Measurements from ENCODE around the gene ACTR10. TPM values are rescaled to one million over a fixed set of nuclear protein-coding genes. Genes with fewer than 3 reads are reported as not detected.

ACTR10 gene
- total and polyA plus RNA-seq, 2 donors, result 73.1 to 145 TPM

GRCh38 chr14:58283730-58284129, 83.8 kb downstream of the ACTR10 start:
- no peak for DNase-seq (ENCODE audit: low read depth in 6 of 9, low spot score in 9 of 9)
- peaks cover 0 to 4% of the 10 kb centered on the region in 2 donors for H3K4me1 ChIP-seq (ENCODE audit: control insufficient read depth in 2 of 2, insufficient read depth in 2 of 2, low read length in 2 of 2)
- no peak overlapping the region for H3K27ac ChIP-seq (ENCODE audit: low read depth in 1 of 2, low read length in 1 of 2)
- no peaks in the 10 kb centered on the region for H3K27me3 ChIP-seq (ENCODE audit: control insufficient read depth in 2 of 2, insufficient read depth in 1 of 2, low read length in 1 of 2)
- no peaks in the 10 kb centered on the region for H3K9me3 ChIP-seq (ENCODE audit: control insufficient read depth in 2 of 2, insufficient read depth in 1 of 2, low read length in 1 of 2)
- no peak overlapping the region for H3K4me3 ChIP-seq (ENCODE audit: low read length in 2 of 2)
- H3K36me3 ChIP-seq (ENCODE audit: control insufficient read depth in 2 of 2, insufficient read depth in 2 of 2, low read length in 1 of 2), result peaks cover 11 to 52% of the 10 kb centered on the region in 2 donors

- Histone ChIP-seq H3K9me3 (ENCODE audit: control insufficient read depth in 2 of 2, insufficient read depth in 1 of 2, low read length in 1 of 2) (no peaks in the 10 kb centered on the region), H3K4me3 (ENCODE audit: low read length in 2 of 2) (no peak overlapping the region), H3K36me3 (ENCODE audit: control insufficient read depth in 2 of 2, insufficient read depth in 2 of 2, low read length in 1 of 2) (peaks cover 11 to 59% of the 10 kb centered on the region in 2 donors), H3K4me1 (ENCODE audit: control insufficient read depth in 2 of 2, insufficient read depth in 2 of 2, low read length in 2 of 2) (peaks cover 0 to 4% of the 10 kb centered on the region in 2 donors), H3K27ac (ENCODE audit: low read depth in 1 of 2, low read length in 1 of 2) (no peak overlapping the region), H3K27me3 (ENCODE audit: control insufficient read depth in 2 of 2, insufficient read depth in 1 of 2, low read length in 1 of 2) (no peaks in the 10 kb centered on the region)
- DNase-seq (ENCODE audit: low read depth in 6 of 9, low spot score in 9 of 9), result no peak
- WGBS, result 77% methylated on average over 4 of the region's 4 CpGs
Observed at GRCh38 chr14:58285132-58285531, 85.2 kb downstream of the ACTR10 start.

Other genes starting within 250 kb of the ACTR10 start
- gene ARMH4, start 47.9 kb upstream of the ACTR10 start, total RNA-seq, result 1.6 TPM
- gene ARMH4, start 47.9 kb upstream of the ACTR10 start, polyA plus RNA-seq, result 0.82 TPM
- 150 TPM for gene PSMA3, start 44.7 kb downstream of the ACTR10 start, total RNA-seq
- 181 TPM for gene PSMA3, start 44.7 kb downstream of the ACTR10 start, polyA plus RNA-seq
- 13.7 TPM for gene ARID4A, start 98.4 kb downstream of the ACTR10 start, total RNA-seq
- gene ARID4A, start 98.4 kb downstream of the ACTR10 start, polyA plus RNA-seq, result 14.8 TPM
- gene TOMM20L, start 195.8 kb downstream of the ACTR10 start, total RNA-seq, result not detected
- gene TOMM20L, start 195.8 kb downstream of the ACTR10 start, polyA plus RNA-seq, result not detected
- 37.0 TPM for gene TIMM9, start 227.4 kb downstream of the ACTR10 start, total RNA-seq
- gene TIMM9, start 227.4 kb downstream of the ACTR10 start, polyA plus RNA-seq, result 86.0 TPM
- 24.9 TPM for gene KIAA0586, start 227.6 kb downstream of the ACTR10 start, total RNA-seq
- gene KIAA0586, start 227.6 kb downstream of the ACTR10 start, polyA plus RNA-seq, result 11.0 TPM

All from thymus (tissue), 11 donors.